GM08714 (cell line): ENCODE data around the gene LRRC27.
"Not testable (repeated sequence)": the region's sequence is repeated elsewhere in the genome, so short reads cannot be mapped to it uniquely, and the experiment has no call there.

Experiments used
- H3K4me3 ChIP-seq: fragments of 200-500 bp; sonication (Bioruptor generic); 2 replicates; pipeline ENCODE4 v1.5.1; 2014; ENCODE audit warnings: mild to moderate bottlenecking, low read length, inconsistent platforms
- ZNF274 ChIP-seq: IDR thresholded peaks from 2 replicates; pipeline ENCODE4 v1.6.1; 2012; ENCODE audit warnings: mild to moderate bottlenecking, low read depth, low read length

Gene LRRC27

DNA sequence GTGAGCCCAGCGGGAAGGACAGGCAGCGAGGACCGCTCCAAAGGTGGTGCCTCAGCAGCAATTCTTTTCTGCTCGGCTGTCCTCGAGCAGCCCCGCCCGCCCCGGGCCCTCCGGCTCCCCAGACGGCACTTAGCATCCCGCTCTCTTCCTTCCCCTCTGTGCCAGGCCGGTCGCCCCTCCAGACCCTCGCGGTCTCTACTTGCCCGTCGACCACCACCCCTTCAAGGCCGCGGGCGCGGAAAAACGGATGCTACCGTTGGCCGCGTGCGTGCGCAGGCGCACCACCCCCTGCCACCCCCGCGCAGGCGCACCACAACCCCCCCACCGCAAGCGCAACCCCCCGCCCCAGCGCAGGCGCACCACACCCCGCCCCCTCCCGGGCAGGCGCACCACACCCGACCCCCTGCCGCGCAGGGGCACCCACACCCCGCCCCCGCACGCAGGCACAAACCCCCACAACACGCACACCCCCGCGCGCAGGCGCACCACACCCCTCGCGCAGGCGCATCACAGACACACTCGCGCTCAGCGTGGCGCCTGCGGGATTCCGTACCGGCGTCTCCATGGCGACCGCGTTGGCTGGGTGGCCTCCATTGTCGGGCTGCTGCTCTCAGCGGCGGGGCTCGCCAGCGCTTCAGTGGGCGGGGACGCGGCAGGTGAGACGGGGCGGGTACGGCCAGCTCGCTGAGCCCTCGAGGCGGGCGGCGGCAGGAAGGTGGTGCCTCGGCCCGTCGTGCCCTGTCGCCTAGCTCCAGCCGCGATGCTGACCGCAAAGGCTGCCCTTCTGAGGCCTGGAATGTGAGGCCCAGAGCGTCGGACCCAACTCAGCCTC, at the start of gene LRRC27:
LRRC27 (plus strand) TSS at position 593 of the 832 bp plus-strand sequence. CDS start 1,332 bp downstream, outside the sequence.
- TF ChIP-seq ZNF274 = no peak
- H3K4me3 ChIP-seq = peak within 1 kb of the TSS; percentile 66

DNA sequence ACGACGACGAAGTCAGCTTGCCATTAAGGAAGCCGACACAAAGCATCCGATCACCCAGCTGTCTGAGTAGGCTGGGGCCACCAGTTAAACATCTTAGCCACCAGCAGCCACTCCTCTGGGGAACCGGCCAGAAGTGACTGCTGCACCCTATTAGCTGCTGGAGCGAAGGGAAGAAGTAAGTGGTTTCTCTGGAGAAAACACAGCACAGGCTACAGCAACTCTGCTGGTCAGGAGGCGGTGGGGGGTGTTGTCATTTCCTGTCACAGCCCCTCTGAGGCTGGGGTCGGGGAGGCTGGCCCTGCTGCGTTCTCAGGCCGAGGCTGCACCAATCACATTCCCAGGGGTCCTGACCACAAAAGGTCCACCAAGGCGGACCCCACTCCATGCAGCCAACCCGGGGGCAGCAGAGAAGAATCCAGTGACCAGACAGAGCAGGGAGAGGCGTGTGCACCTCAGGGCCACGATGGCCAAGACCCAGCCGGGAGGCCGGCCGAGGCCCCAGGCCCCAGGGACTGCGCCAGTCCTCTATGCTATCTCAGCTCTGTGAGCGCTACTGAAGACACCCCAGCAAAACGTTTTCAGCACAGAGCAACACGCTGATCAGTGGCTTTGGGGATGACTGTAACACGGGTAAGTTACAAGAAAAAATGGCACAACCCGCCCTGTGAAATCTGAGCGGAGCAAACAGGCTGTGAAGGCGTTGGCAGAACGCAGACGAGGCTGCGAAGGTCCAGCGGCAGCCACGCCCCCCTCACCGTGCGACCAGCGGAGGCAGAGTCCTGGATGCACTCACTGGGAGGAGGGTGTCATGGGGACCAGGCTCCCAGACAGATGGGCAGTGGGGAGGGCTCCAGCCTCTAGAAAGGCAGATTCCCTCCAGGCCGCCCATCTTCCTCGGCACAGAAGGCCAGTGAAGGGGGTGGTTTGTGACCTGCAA, 49.1 kb upstream of the LRRC27 start:
- no peak for TF ChIP-seq ZNF274
- no peak overlapping the region for H3K4me3 ChIP-seq

DNA sequence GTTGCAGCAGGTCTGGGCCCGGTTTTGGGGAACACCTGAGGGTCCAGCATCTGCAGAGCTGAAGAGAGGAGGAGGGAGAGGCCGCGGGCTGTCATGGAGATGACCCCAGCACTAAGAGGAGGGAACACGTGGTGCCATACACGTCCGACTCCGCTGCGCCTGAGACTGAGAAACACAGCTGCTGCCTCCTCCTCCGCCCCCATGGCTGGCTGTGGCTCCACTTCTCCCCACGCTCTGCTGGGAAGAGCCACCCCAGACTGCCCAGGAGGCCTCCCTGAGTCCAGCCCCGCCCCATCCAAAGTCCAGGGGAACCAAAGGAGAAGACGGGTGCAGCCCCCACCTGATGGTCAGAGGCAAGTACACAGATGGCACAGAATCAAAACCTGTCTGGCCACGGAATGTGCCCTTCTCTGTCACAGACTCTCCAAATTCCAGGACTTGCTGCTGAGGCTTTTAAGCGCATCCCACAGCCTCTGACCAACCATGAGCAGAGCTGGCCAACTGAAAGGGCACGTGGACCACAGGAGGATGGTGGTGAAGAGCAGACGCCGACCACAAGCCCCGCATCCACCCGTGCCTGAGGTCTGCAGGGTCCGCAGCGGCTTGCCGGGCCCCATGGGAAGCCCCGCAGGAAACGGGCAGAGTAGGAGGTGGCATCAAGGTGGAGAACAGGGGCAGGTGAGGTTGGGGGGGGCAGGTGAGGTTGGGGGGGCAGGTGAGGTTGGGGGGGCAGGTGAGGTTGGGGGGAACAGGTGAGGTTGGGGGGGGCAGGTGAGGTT, 48.2 kb upstream of the LRRC27 start:
- no peak overlapping the region for H3K4me3 ChIP-seq
- no peak for TF ChIP-seq ZNF274

DNA sequence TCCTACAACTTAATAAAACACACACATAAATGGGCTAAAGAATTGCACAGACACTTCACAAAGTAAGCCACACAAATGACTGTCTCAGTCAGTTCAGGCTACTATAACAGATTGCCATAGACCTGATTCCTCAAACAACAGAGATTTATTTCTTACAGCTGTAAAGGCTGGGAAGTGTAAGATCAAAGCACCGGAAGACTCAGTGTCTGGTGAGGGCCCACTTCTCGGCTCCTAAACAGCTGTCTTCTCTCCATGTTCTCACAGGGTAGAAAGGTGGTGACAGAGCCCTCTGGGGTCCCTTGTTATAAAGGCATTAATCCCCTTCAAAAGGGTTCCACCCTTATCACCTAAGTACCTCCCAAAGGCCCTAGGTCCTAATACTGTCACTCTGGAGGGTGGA, 42.6 kb upstream of the LRRC27 start:
- TF ChIP-seq ZNF274 = no peak
- H3K4me3 ChIP-seq = no peak overlapping the region

DNA sequence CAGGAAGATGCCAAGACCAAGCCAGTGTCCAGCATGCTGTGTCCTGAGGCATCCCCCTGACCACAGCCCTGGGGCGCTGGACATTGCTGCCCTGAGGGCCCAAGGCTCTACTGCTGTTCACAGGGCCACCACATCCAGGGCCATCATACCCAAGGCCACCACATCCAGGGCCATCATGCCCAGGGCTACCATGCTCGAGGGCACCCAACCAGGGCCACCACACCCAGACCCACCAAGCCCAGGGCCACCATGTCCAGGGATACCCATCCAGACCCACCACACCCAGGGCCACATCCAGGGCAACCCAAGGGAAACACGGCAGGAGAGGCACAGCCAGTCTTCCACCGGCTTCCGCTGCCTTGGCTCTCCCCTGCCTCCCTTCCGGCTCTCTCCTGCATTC, 41.4 kb upstream of the LRRC27 start:
- TF ChIP-seq ZNF274 = no peak
- H3K4me3 ChIP-seq = no peak overlapping the region

DNA sequence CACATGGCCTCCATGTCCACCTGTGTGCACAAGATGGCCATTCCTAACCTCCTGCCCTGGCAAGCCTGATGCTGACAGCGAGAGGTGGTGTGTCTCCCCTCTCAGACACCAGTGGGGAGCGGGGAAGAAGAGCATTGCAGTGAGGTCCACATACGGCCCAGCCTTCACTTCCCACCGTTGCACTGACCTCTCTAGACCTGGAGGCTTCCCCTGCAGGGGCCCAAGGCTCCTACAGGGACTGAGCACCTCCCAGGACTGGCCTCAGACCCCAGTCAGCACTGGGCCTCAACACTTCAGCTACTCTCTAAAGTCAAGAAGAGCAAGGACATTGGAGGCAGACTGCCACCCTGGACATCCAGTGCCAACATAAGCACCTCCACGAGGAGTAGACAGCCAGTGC, 40.2 kb upstream of the LRRC27 start:
- no peak for TF ChIP-seq ZNF274
- H3K4me3 ChIP-seq = no peak overlapping the region

DNA sequence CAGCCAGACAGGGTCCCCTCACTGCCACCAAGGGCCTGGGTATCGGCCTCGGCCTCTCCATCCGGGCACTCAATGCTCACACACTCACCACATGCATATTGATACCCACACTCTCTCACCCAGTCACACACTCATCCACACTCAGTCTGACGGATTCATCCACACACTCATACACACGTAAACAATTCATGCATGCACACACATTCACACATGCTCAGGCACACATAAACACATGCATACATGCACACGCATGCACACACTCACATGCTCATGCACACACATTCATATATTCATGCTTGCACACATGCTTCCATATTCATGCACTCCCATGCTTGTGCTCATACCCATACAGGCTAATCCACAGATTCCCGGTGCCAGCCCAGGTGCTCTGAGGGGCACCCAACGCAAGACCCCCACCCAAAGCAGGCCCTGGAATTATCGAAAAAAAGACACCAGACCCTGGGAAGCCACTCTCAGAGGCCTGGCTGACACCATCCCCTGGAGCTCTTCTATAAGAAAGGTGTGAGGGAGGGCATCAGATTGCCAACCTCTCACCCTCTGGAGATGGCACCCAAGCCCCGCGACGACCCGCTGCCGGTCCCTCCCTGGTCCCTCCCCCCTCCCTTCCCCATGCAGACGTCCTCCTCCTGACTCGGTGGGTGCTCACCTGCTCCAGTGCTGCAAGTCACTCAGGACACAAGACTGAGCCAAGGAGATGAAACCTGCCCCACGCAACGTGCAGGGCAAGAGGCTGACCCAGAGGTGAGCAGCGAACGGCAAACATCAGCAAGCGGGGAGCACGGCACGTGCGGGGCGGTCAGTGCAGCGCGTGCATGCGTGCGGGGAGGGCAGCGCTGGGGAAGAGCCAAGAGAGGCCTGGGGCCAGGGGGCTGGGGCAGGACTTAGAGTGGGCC, 39.4 kb upstream of the LRRC27 start:
- no peak overlapping the region for H3K4me3 ChIP-seq
- TF ChIP-seq ZNF274 = no peak

DNA sequence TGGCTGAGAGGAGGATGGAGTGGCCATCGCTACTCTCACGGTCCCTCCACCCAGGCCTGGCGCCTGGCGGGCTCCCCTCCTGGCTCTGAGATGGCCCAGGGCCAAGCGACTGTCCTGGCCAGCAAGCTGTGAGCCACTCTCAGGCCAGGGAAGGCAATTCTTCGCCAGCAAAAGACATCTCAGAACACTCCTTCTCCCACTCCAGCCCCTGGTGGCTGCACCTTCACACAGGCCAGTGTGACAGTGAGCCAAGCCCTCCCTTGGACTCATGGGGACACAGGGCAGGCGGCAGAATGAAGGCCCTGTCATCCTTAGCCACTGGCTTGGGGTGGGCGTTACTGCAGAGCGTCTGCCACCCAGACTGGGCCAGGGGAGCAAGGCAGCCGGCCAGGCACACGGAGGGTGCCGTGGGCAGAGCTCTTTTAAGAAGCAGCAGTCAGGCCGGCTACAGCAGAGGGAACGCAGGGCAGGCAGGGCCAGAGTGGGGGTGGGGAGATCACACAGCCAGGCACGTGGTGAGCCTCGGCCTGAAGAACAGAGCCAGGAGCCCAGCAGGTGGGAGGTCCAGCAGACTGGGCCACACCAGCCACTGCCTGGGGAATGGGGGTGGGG, 38.7 kb upstream of the LRRC27 start:
- H3K4me3 ChIP-seq = no peak overlapping the region
- no peak for TF ChIP-seq ZNF274

DNA sequence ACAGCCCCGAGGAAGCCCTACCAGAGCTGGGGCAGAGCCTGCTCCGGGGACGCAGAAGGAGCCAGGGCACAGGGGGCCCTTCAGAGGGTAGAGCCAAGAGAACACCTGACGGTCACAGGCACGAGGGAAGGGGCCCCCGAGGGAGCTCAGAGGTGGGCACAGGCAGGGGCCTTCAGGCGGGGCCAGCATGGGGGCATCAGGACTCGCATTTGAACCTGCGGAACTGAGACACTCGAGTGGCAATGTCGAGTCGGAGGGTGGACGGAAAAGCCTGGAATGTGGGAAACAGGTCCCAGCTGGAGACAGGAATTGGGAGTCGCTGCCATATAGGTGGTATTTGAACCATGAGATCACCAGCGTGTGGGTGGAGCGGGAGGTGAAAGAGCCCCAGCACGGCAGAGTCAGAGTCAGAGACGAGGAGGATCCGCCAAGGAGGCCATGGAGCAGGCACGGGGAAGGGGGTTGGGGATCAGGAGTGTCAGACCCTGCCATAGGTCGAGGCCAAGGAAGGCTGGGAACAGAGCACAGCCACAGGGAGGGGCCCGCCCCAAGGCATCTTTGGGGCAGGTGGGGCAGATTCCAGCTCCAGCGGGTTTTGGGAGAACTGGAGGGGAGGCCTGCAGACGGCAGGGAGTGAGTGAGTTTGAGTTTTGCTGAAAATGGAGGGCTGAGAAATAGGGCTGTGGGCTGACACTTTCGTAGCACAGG, 38.0 kb upstream of the LRRC27 start:
- TF ChIP-seq ZNF274 = no peak

DNA sequence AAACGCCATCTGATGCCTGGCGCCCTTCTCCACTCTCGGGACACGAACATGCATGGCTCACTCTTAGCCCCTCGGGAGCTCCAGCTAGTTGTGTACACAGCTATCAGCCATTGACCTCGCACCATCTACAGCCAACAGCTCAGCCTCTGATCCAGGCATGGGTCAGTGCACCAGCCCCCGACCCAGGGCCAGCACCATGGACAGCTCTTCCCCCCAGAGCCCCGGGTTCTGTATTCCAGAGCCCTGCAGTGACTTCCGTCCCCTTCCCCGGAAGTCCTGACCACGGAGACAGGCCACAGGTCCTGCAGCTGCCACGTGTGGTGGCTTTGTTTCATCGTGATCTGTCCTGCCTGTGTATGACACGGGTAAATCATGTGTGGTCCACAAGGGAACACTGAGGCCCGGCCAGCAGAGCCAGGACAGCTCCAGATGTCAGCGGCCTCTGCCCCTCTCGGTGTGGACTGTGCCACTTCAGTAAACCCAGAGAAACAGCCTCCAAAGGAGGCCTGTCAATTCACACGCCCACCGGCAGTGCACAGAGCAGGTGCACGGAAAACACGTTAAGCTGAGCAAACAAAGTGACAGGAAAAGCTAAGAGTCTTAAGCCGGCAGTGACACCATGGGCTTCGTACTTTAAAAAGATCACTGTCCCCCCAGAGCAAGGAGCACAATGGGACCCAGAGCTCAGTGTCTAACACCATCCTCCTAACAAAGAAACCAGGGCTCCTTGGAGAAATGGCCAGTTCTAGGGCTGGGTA, 37.3 kb upstream of the LRRC27 start:
- TF ChIP-seq ZNF274 = no peak
- no peak overlapping the region for H3K4me3 ChIP-seq

More for the DNA sequence above, 38.0 kb upstream of the LRRC27 start:
- H3K4me3 ChIP-seq = no peak overlapping the region

DNA sequence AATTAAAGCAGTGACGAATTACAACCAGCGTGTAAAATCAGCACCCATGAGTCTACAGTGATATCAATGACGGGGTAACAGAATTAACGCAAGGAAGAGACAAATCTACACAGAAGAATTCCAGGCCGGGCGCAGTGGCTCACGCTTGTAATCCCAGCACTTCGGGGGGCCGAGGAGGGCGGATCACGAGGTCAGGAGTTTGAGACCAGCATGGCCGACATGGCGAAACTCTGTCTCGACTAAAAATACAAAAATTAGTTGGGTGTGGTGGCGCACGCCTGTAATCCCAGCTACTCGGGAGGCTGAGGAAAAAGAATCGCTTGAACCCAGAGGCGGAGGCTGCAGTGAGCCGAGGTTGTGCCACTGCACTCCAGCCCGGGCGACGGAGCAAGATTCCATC, 36.5 kb upstream of the LRRC27 start:
- not testable (repeated sequence) for H3K4me3 ChIP-seq
